K562 (cell line): ENCODE data around the gene ZFR2. TPM values are rescaled to one million over a fixed set of nuclear protein-coding genes. Genes with fewer than 3 reads are reported as not detected.

Experiments used
- ATAC-seq: fragments of 200-7000 bp; cut with Tn5 transposase; 3 replicates; pipeline ENCODE4 v1.9.1; 2020; ENCODE audit warnings: moderate library complexity
- BruUV-seq: library from RNA; stranded (reverse); fragments of 400-500 nt; replicated peaks from 2 replicates; lab custom pipeline; 2021; lab: Mats Ljungman, UMichigan
- CTCF ChIA-PET: fragments of 300-600 bp; formaldehyde crosslinking; extraction: SDS; loops from one replicate; lab custom pipeline; 2021; ENCODE audit warnings: low intra/inter-chr PET ratio; lab: Yijun Ruan, JAX
- POLR2A ChIA-PET: fragments of 300-600, 350-650 bp; sonication (Branson Sonifier 250); formaldehyde crosslinking; extraction: SDS; loops from one replicate; lab custom pipeline; 2021; ENCODE audit warnings: antibody characterized with exemption, inconsistent platforms; lab: Yijun Ruan, JAX
- DNase-seq, 4 experiments: peaks; one replicate each; pipeline versions ENCODE4 v3.0.0 to v3.0.0-alpha.2; 2011 to 2018; ENCODE audit warnings: low spot score in 3 of 4, mixed read lengths in 3 of 4; ENCODE audit errors: extremely low read depth in 1 of 4
- FAIRE-seq: peaks from 2 replicates; lab custom pipeline; 2011; peaks lifted over from hg19 to GRCh38; lab: Jason Lieb, UNC
- H2AFZ ChIP-seq: 2 replicates; pipeline ENCODE4 v1.6.0; 2011; ENCODE audit warnings: low read depth, low read length, control low read depth, inconsistent platforms
- H3K27ac ChIP-seq: fragments of 200-600 bp; 3 replicates; pipeline ENCODE4 v1.8.0; 2011; ENCODE audit warnings: low read depth, mild to moderate bottlenecking, control low read depth, inconsistent platforms, low read length, moderate library complexity, mixed read lengths; ENCODE audit errors: extremely low read depth
- H3K27me3 ChIP-seq, 2 experiments: fragments of 300-600 bp in 1 of 2; 2 replicates in 1 of 2; 3 replicates in 1 of 2; pipeline versions ENCODE4 v1.6.0 to v1.8.0; 2011; ENCODE audit warnings: inconsistent platforms in 2 of 2, low read length in 2 of 2, mild to moderate bottlenecking in 1 of 2, mixed read lengths in 1 of 2, moderate library complexity in 1 of 2; ENCODE audit not compliant: control insufficient read depth in 2 of 2, insufficient read depth in 2 of 2
- H3K36me3 ChIP-seq: fragments of 300-600 bp; 3 replicates; pipeline ENCODE4 v1.8.0; 2011; ENCODE audit warnings: mild to moderate bottlenecking, low read length, inconsistent platforms; ENCODE audit not compliant: control insufficient read depth, insufficient read depth
- H3K4me1 ChIP-seq, 2 experiments: fragments of 200-600 bp in 1 of 2; replicated peaks in 1 of 2; 2 replicates in 1 of 2; 3 replicates in 1 of 2; pipeline versions ENCODE4 v1.5.1 to v1.8.0; 2011; ENCODE audit warnings: inconsistent platforms in 2 of 2, low read length in 2 of 2, mild to moderate bottlenecking in 1 of 2, mixed read lengths in 1 of 2, moderate library complexity in 1 of 2; ENCODE audit not compliant: control insufficient read depth in 2 of 2, insufficient read depth in 2 of 2
- H3K4me2 ChIP-seq: 2 replicates; pipeline ENCODE4 v1.6.1; 2011; ENCODE audit warnings: low read length, control low read depth, inconsistent platforms, mixed read lengths; ENCODE audit not compliant: insufficient read depth
- H3K4me3 ChIP-seq: fragments of 200-600 bp; sonication (generic), shearing (Covaris generic); 2 replicates; pipeline ENCODE4 v1.5.1; 2016; ENCODE audit warnings: control low read depth, inconsistent platforms
- H3K79me2 ChIP-seq: fragments of 200-600 bp; 3 replicates; pipeline ENCODE4 v1.8.0; 2011; ENCODE audit warnings: low read length, inconsistent platforms; ENCODE audit not compliant: control insufficient read depth, insufficient read depth
- H3K9ac ChIP-seq, 2 experiments: 2 replicates each; pipeline versions ENCODE4 v1.6.0 to v1.6.1; 2011; ENCODE audit warnings: low read depth in 2 of 2, low read length in 2 of 2, control low read depth in 1 of 2, inconsistent platforms in 1 of 2, mild to moderate bottlenecking in 1 of 2, mixed read lengths in 1 of 2; ENCODE audit not compliant: insufficient read depth in 1 of 2
- H3K9me1 ChIP-seq: one replicate; pipeline ENCODE4 v1.6.0; 2011; ENCODE audit warnings: inconsistent platforms, mild to moderate bottlenecking, low read length, moderate library complexity; ENCODE audit not compliant: control insufficient read depth, insufficient read depth
- H3K9me3 ChIP-seq: replicated peaks from 2 replicates; pipeline ENCODE4 v1.5.1; 2011; ENCODE audit warnings: low read depth, low read length, inconsistent platforms; ENCODE audit not compliant: control insufficient read depth, insufficient read depth
- H4K20me1 ChIP-seq: replicated peaks from 2 replicates; pipeline ENCODE4 v1.6.1; 2011; ENCODE audit warnings: low read length, inconsistent platforms, mixed read lengths; ENCODE audit not compliant: control insufficient read depth, insufficient read depth
- CREB1 ChIP-seq, 2 experiments: sonication (generic) in 1 of 2; formaldehyde crosslinking in 1 of 2; IDR thresholded peaks; 2 replicates each; pipeline versions ENCODE4 v1.6.1 to v1.8.0; 2012 to 2022; ENCODE audit warnings: inconsistent platforms in 1 of 2, mild to moderate bottlenecking in 1 of 2, missing genetic modification reagents in 1 of 2, moderate library complexity in 1 of 2
- CREM ChIP-seq: IDR thresholded peaks from 2 replicates; pipeline ENCODE4 v1.6.1; 2014; ENCODE audit warnings: antibody characterized with exemption, low read depth
- CTBP1 ChIP-seq: fragments of 450-650 bp; IDR thresholded peaks from 2 replicates; pipeline ENCODE4 v1.6.1; 2016; ENCODE audit warnings: borderline replicate concordance
- EGR1 ChIP-seq: fragments of 450-650 bp; conservative IDR thresholded peaks from 2 replicates; pipeline ENCODE4 v1.6.1; 2017; ENCODE audit warnings: mild to moderate bottlenecking
- ESRRA ChIP-seq: fragments of 450-650 bp; IDR thresholded peaks from 2 replicates; pipeline ENCODE4 v1.6.1; 2014; ENCODE audit warnings: low read depth, mild to moderate bottlenecking, moderate library complexity, borderline replicate concordance
- NR4A1 ChIP-seq, 2 experiments: fragments of 250-450 bp in 1 of 2; fragments of 450-650 bp in 1 of 2; sonication (Bioruptor Pico) in 1 of 2; IDR thresholded peaks; 2 replicates each; pipeline versions ENCODE4 v1.4.0 to v1.6.1; 2016 to 2020; ENCODE audit warnings: mild to moderate bottlenecking in 2 of 2, missing compliant biosample characterization in 1 of 2, missing genetic modification characterization in 1 of 2, moderate library complexity in 1 of 2
- RBM15 ChIP-seq: fragments of 200-400 bp; formaldehyde crosslinking; IDR thresholded peaks from 2 replicates; pipeline ENCODE4 v1.6.1; 2018; ENCODE audit warnings: mild to moderate bottlenecking, low read length, moderate library complexity; ENCODE audit not compliant: insufficient read depth
- STAG1 ChIP-seq: sonication (generic); formaldehyde crosslinking; IDR thresholded peaks from 2 replicates; pipeline ENCODE4 v1.5.0; 2020; ENCODE audit warnings: missing genetic modification reagents, borderline replicate concordance
- TCF3 ChIP-seq: sonication (generic); formaldehyde crosslinking; IDR thresholded peaks from 2 replicates; pipeline ENCODE4 v1.4.0; 2020; ENCODE audit warnings: mild to moderate bottlenecking, missing genetic modification reagents
- WGBS: fragments of 100-300 bp; shearing (Covaris generic); methylation state at CpG from one replicate; pipeline ENCODE4 v1.1.6; 2016; ENCODE audit warnings: low coverage, mixed read lengths; ENCODE audit not compliant: insufficient coverage; ENCODE audit errors: missing lambda C conversion rate; 5-methylcytosine and 5-hydroxymethylcytosine counted together
- in situ Hi-C: fragments of 300-500 bp; cut with MboI; formaldehyde crosslinking; loops from 4 replicates; pipeline ENCODE4 v1.15.0; 2018; ENCODE audit warnings: inconsistent platforms, mixed read lengths
- intact Hi-C: fragments of 100-400 bp; cut with micrococcal nuclease; formaldehyde crosslinking; loops from 2 replicates; pipeline ENCODE4 v1.14.2; 2022
- polyA plus RNA-seq, 8 experiments: library from polyadenylated mRNA; depleted of rRNA in 4 of 8; stranded (reverse) in 5 of 8; unstranded in 3 of 8; fragments of >200 nt; fragmentation: Nextera tagmentation in 2 of 8; fragmentation: Illumina TruSeq in 1 of 8; extraction: Ambion mirVana in 2 of 8; extraction: Trizol in 1 of 8; gene quantifications; 2 replicates each; pipeline versions ENCODE4 v1.2.1 to v1.2.3, GENCODE V29; 2011 to 2014; ENCODE audit warnings: inconsistent platforms in 1 of 8, missing spikeins in 1 of 8
- total RNA-seq, 7 experiments: library from RNA; depleted of rRNA in 6 of 7; stranded (reverse); fragments of >200 nt in 6 of 7; fragmentation: Illumina TruSeq in 2 of 7; extraction: Trizol in 2 of 7; gene quantifications; 2 replicates each; pipeline versions ENCODE4 v1.2.1 to v1.2.3, GENCODE V29; 2011 to 2021; ENCODE audit warnings: low replicate concordance in 1 of 7
- TF ChIP-seq, protein P1 (sequence below): fragments of 450-650 bp; formaldehyde crosslinking; IDR thresholded peaks from 2 replicates; pipeline ENCODE4 v1.4.0; 2022; ENCODE audit warnings: missing genetic modification characterization
- TF ChIP-seq, protein P2 (sequence below): sonication (generic); formaldehyde crosslinking; IDR thresholded peaks from 2 replicates; pipeline ENCODE4 v1.8.1; 2022; ENCODE audit warnings: missing genetic modification reagents

ZFR2 gene
- total and polyA plus RNA-seq, 9 of the 15 experiments (the other 6 are each of a cell fraction or from before 2014, with no cell fraction given): 0.03 to 0.59 (median 0.07) TPM; not detected in 6

DNA sequence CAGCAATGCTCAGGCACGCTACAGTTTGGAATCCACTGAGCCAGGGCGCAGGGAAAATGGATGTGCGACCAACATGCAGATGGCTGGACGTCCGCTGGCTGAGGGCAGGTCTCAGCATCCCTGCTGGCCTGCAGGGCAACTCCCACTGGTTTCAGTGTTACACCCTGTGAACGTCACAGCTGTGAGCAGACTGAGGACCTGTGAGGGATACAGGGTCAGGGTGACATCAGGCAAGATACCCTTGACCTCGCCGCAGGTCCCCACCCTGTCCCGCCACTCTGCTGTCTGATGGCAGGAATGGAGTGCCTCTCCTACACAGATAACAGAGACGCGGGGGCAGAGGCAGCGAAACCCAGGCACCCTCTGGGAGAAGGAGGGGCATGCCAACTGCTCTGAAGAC, 19.1 kb downstream of the ZFR2 start:
- intact Hi-C loops: loop anchor here (5.0 to 10.0 kb wide), 2 partner anchors 65 to 127 kb away; partner anchors contain the start of gene MATK
- CTCF ChIA-PET: interaction anchor here (0.6 to 0.9 kb wide), 2 partner anchors 179 to 188 kb away, joined by 3 read pairs; no protein-coding TSS in a partner anchor
- H3K9ac ChIP-seq: peak overlapping the region in 1 of 2 experiments; percentile 74; a peak in 2 of 4 replicates
- WGBS: 26% methylated on average over 12 of the region's 12 CpGs
- peaks cover 18 to 32% of the 10 kb centered on the region in 2 experiments; a peak in 4 of 5 replicates for H3K4me1 ChIP-seq
- DNase-seq (peak; percentile 43 to 49 (median 44)), ATAC-seq (peak; percentile 32)
- H4K20me1 ChIP-seq: no peaks in the 10 kb centered on the region; the same call in 1 of the 2 replicates
- BruUV-seq: no TSS peak
- H3K36me3 ChIP-seq: no peaks in the 10 kb centered on the region
- H3K4me3 ChIP-seq: no peak overlapping the region
- H2AFZ ChIP-seq: no peak overlapping the region
- H3K4me2 ChIP-seq: no peak overlapping the region; the same call in 1 of the 2 replicates
- in situ Hi-C loops: loop anchor here (5.0 kb wide), 1 partner anchor 192 kb away; no protein-coding TSS in a partner anchor
- H3K9me3 ChIP-seq: no peaks in the 10 kb centered on the region
- no peaks in the 10 kb centered on the region for H3K27me3 ChIP-seq
- no peak overlapping the region for H3K27ac ChIP-seq
- H3K9me1 ChIP-seq: no peaks in the 10 kb centered on the region
- 0 out of 2 replicates have a peak, but pooled peaks have one; percentile 26 for TF ChIP-seq CREB1 (IDR thresholded peaks at IDR 0.05)
- no peak for TF ChIP-seq CREB1 (CRISPR knock-in tag; IDR thresholded peaks at IDR 0.05)
- TF ChIP-seq STAG1: no peak
- TF ChIP-seq CREM: peak; percentile 68
- TF ChIP-seq TCF3 (CRISPR knock-in tag): 0 out of 2 replicates have a peak, but pooled peaks have one; percentile 2
- peak; percentile 58 for TF ChIP-seq ESRRA
- TF ChIP-seq CTBP1: 0 out of 2 replicates have a peak, but pooled peaks have one; percentile 22
- TF ChIP-seq, protein P1, sequence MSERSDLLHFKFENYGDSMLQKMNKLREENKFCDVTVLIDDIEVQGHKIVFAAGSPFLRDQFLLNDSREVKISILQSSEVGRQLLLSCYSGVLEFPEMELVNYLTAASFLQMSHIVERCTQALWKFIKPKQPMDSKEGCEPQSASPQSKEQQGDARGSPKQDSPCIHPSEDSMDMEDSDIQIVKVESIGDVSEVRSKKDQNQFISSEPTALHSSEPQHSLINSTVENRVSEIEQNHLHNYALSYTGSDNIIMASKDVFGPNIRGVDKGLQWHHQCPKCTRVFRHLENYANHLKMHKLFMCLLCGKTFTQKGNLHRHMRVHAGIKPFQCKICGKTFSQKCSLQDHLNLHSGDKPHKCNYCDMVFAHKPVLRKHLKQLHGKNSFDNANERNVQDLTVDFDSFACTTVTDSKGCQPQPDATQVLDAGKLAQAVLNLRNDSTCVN (CRISPR knock-in tag): no peak
- peak; percentile 33; the same call in 1 of the 2 replicates for TF ChIP-seq EGR1
- TF ChIP-seq RBM15: no peak
- TF ChIP-seq, protein P2, sequence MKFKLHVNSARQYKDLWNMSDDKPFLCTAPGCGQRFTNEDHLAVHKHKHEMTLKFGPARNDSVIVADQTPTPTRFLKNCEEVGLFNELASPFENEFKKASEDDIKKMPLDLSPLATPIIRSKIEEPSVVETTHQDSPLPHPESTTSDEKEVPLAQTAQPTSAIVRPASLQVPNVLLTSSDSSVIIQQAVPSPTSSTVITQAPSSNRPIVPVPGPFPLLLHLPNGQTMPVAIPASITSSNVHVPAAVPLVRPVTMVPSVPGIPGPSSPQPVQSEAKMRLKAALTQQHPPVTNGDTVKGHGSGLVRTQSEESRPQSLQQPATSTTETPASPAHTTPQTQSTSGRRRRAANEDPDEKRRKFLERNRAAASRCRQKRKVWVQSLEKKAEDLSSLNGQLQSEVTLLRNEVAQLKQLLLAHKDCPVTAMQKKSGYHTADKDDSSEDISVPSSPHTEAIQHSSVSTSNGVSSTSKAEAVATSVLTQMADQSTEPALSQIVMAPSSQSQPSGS (CRISPR knock-in tag): no peak
- no peak for TF ChIP-seq NR4A1 (CRISPR knock-in tag; IDR thresholded peaks at IDR 0.05)
- no peak for TF ChIP-seq NR4A1 (tag; IDR thresholded peaks at IDR 0.05)
- TF ChIP-seq, all 486 proteins: peak for 6
- peak; percentile 46 for FAIRE-seq
- POLR2A ChIA-PET: interaction anchor here (0.8 to 0.9 kb wide), 2 partner anchors 37 to 126 kb away, joined by 3 read pairs; no protein-coding TSS in a partner anchor
- no peaks in the 10 kb centered on the region for H3K79me2 ChIP-seq
